AG08396 (cell line): Measurements from ENCODE around the gene CFAP61.
A peak's percentile ranks its signal among the peaks of the same experiment; 100 is the strongest.
"Not testable (repeated sequence)": the region's sequence is repeated elsewhere in the genome, so short reads cannot be mapped to it uniquely, and the experiment has no call there.

Experiments used
- DNase-seq: peaks from one replicate; pipeline ENCODE4 v3.0.0; 2012; ENCODE audit warnings: low spot score, mixed read lengths

Gene CFAP61

GRCh38 chr20:20321917-20322316 lies 269.6 kb downstream of the CFAP61 start:
- DNase-seq = no peak

GRCh38 chr20:20322912-20323311 lies 270.6 kb downstream of the CFAP61 start:
- no peak for DNase-seq

DNA sequence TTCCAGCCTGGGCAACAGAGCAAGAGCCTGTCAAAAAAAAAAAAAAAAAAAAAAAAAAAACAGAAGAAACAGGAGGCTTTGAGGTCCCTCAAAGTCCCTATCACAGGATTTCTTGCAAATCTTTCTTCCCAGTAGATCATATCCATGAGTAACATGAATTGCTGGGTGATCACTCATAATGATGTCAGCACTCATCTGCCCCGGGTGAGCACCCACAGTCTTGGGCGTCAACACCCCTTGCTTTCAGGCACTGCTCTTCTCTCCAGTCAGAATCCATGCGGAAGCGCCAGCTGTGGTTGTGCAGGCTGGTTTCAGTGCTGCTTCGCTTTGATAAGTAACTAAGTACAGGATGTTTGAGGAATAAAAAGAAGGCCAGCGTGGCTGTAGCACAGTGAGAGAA lies 275.4 kb downstream of the CFAP61 start:
- DNase-seq = no peak

DNA sequence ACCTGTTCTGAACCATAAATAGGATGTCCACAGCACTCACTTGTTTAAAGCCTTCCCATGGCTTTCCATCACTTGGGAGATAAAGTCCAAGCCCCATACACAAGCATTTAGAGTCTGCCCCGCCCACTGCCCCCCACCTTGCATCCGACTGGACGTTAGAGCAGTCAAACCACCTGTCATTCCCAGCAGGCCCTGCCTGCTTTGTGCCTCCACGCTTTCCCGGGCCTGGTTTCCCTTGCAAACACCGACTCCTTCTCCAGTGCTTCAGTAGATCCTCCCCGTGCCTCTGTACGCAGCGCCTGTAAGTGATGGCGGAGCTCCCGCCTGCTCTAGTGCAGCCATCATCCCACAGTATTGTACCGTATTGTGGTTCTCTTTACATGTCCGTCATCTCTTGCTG lies 277.2 kb downstream of the CFAP61 start:
- no peak for DNase-seq

GRCh38 chr20:20331156-20331555 lies 278.8 kb downstream of the CFAP61 start:
- no peak for DNase-seq

DNA sequence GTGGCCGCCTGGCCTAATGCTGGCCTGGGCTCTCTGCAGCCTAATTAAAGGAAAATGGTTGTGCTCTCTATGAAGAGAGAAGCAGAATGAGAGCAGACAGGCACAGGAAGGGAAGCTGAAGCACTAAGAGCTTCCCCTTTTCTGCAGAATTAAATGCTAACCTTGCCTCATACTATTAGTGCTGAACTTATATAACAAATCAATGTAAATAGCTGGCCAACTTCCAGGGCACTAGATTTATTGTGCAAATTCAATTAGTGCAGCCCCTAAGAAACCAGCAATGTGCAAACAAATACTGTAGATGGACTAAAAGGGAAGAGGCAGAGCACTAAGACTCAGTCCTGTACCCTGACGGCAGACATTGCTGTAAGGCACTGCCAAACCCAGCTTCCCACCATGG lies 279.5 kb downstream of the CFAP61 start:
- no peak for DNase-seq

DNA sequence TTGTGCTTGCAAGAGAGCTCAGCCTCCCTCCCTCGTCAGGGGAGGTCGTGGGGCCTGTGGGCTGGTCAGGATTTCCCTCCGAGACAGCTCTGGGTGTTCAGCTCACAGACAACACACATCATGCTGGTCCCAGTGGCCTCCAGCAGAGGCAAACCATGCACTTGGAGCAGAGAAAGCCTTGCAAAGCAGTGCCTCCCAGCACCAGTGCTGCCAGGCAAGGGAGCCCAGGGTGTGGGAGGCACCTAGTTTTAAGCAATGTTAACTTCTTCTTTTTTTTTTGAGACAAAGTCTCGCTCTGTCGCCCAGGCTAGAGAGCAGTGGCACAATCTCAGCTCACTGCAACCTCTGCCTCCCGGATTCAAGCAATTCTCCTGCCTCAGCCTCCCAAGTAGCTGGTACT lies 281.5 kb downstream of the CFAP61 start:
- DNase-seq = no peak

- no peak for DNase-seq
Observed at GRCh38 chr20:20334489-20334888, 282.2 kb downstream of the CFAP61 start.

DNA sequence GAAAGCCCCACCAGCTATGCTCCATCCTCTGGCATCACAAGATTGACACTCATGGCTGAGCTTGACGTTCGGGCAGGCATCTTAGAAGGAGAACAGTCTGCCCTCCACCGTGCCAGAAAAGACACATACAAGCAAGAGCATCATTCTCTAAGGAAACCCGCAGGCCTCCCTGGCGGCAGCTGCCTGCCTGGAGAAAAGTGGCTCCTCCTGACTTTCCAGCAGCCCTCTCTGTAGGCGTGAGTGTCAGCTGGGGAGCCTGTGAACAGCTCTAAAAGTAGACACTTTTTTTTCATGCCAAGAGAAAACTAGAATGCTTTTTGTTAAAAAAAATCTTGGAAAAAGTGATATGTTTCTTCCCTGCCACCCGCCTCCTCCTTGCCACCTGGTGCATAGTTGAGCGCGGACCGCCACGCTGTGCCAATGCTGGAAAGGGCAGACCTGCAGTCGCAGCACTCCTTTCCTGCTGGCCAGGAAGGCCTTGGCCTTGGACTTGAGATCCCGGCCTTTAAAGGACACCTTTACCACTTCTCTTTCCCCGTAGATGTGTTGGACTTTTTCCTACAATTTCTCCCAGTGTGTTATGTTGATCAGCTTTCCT lies 285.9 kb downstream of the CFAP61 start:
- no peak for DNase-seq

DNA sequence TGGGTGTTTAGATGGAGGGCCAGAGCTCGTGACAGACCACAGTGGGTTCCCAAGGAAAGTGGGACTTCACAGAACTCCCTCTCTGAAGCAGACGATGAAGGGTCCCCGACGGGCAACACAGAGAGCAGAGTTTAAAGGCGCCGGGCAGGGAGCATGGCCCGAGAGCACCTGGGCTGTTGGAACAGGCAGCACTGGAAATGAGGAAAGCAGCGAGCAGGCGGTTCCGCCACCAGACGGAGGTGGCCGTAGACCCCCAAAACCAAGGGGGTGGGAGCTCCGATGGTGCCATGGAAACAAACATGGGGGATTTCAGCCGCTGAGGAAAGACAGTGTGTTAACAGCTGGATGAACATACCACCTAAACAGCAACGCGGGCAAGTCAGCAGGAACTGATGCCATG lies 288.1 kb downstream of the CFAP61 start:
- no peak for DNase-seq

DNA sequence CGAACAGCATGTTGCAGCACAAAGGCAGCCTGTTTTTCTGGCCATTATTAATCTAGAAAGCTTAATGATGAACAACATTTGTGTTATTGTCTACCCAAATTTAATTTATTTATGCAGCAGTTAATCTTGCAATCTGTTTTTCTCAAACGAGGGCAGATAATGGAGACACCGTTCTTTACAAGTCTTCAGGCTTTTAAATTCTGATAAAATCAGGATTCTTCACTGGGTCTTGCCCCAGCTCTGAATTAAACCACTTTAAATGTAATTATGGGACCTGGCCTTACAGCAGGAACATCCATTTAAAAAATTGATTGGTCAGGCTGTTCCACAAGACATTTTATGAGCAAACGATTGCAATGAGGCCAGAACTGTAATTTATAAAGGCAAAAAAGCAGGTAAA lies 289.0 kb downstream of the CFAP61 start:
- no peak for DNase-seq

GRCh38 chr20:20342066-20342465 lies 289.7 kb downstream of the CFAP61 start:
- no peak for DNase-seq

GRCh38 chr20:20343932-20344331 lies 291.6 kb downstream of the CFAP61 start:
- DNase-seq = no peak

- no peak for DNase-seq
Observed at GRCh38 chr20:20344476-20344875, 292.1 kb downstream of the CFAP61 start.

DNA sequence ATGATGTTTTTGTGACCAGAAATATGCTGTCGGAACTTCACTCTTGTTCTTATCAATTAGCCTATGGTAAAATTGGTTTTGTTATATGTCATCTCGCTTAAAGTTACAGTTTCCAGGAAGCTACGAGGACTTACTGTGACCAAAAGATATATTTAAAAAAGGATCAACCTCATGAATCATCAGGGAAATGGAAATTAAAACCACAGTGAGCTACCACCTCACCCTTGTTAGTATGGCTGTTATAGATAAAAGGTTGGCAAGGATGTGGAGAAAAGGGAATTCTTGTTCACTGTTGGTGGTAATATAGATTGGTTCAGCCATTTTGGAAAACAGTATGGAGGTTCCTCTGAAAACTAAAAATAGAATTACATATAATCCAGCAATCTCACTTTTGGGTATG lies 301.2 kb downstream of the CFAP61 start:
- DNase-seq = no peak

- not testable (repeated sequence) for DNase-seq
Observed at GRCh38 chr20:20355503-20355902, 303.2 kb downstream of the CFAP61 start.

- no peak for DNase-seq
Observed at GRCh38 chr20:20358801-20359200, 306.5 kb downstream of the CFAP61 start.

DNA sequence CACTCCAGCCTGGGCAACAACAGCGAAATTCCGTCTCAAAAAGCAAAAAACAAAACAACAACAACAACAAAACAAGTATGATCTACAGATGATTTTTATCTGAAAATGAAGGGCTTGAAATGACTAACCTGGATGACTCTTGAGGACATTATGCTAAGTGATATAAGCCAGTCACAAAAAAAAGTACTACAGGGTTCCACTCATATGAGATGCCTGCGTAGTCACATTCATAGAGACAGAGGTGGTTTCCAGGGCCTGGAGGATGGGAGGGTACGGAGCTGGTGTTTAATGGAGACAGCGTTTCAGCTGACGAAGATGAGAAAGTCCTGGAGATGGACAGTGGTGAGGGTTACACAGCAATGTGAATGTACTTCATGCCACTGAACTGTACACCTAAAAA lies 307.3 kb downstream of the CFAP61 start:
- DNase-seq = no peak

DNA sequence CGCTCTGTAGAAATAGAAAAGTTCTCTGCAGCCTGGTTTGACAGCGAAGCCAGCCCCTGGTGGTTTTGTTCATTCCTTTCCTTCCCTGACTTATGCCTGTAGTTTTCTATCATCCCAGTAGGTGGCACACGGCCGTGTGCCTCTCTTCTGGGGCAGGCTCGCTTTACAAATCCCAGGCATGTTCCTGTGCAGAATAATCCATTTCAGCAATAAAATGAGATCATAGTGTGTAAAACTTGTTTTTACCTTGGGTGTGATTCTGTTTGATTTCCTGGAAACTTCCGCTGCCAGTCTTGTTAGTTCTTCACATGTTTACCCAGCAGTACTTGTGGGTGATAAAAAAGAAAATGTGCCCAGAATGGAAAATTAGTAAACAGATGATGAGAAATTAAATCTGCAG lies 308.1 kb downstream of the CFAP61 start:
- peak; percentile 87 for DNase-seq

DNA sequence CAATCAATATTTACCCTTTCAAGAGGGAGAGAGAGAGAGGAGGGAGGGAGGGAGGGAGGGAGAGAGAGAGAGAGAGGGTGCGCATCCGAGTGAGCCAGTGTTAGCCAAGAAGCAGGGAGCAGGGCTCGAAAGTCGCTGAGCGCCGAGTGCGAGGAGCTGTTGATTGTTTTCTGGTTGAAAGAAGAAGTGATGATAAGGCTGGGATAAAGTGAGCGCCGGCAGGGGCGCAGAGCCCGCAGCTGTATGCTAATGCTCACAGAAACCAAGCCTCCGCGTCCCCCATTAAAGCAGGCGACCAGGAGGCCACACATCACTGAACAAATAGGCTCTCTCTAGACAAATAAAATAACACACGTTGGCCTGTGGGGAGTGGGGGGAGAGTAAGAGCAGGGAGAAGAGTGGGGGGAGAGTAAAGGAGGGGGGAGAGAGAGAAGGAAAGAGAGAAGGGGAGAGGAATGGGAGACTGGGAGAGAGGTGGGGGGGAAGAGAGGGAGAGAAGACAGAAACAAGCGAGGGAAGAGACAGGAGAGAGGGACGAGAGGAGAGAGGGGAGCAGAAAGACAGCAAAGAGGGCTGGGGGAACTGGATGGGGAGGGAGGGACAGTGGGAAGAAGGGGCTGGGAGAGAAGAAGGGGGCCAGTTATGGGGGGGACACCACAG lies 310.6 kb downstream of the CFAP61 start:
- no peak for DNase-seq

DNA sequence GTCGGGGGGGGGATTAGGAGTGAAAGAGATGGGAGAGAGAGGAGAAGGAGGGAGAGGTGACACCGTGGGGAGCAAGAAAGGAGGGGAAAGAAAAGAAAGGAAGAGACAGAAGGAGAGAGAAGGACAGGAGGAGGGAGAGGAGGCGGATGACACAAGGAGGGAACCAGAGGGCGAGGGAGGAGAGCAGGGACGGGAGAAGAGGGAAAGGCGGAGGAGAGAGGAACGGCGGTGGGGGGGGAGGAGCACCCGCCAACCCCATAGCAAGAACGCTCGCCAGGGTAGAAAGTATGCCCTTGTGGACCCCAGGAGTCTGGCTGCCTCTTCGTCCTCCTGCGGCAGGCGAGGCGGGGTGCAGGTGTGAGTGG lies 311.1 kb downstream of the CFAP61 start:
- no peak for DNase-seq

- DNase-seq = no peak
Observed at GRCh38 chr20:20363799-20364592, 311.7 kb downstream of the CFAP61 start.
